ENCODE results near the gene ZNF568. TPM values are rescaled to one million over a fixed set of nuclear protein-coding genes. Genes with fewer than 3 reads are reported as not detected.

ZNF568 gene
- 6.6 and 7.3 TPM in 2 replicates for total RNA-seq

- peak; percentile 88 for DNase-seq
Observed at GRCh38 chr19:36915992-36916830, at the start of gene ZNF568, which contains the start of gene ZNF829. TSS of gene ZNF568 (plus strand) at chr19:36916332. CDS start at chr19:36922771, 6,439 bp downstream. TSS of gene ZNF829 (minus strand) at chr19:36916291. CDS start at chr19:36915167, 1,124 bp downstream.

- peak; percentile 3 for DNase-seq
Observed at GRCh38 chr19:36876993-36877938, 38.9 kb upstream of the ZNF568 start.

- DNase-seq, result no peak
Observed at GRCh38 chr19:36891768-36892357, 24.3 kb upstream of the ZNF568 start.

GRCh38 chr19:36894849-36895383, 21.2 kb upstream of the ZNF568 start:
- no peak for DNase-seq

GRCh38 chr19:36898422-36898821, 17.7 kb upstream of the ZNF568 start:
- DNase-seq, result no peak

GRCh38 chr19:36916991-36917390, 859 bp downstream of the ZNF568 start:
- DNase-seq, result peak; percentile 43

GRCh38 chr19:36918090-36918489, 2.0 kb downstream of the ZNF568 start:
- no peak for DNase-seq

GRCh38 chr19:36931684-36932083, 15.6 kb downstream of the ZNF568 start:
- DNase-seq, result no peak

- no peak for DNase-seq
Observed at GRCh38 chr19:36939153-36939552, 23.0 kb downstream of the ZNF568 start.

GRCh38 chr19:36950335-36951119, 34.4 kb downstream of the ZNF568 start:
- no peak for DNase-seq

- no peak for DNase-seq
Observed at GRCh38 chr19:36962346-36962745, 46.2 kb downstream of the ZNF568 start.

- DNase-seq, result peak; percentile 11
Observed at GRCh38 chr19:36963280-36963679, 47.1 kb downstream of the ZNF568 start.

- DNase-seq, result no peak
Observed at GRCh38 chr19:36972571-36972970, 56.4 kb downstream of the ZNF568 start.

- peak; percentile 86 for DNase-seq
Observed at GRCh38 chr19:36973021-36973843, 57.1 kb downstream of the ZNF568 start.

- DNase-seq, result peak; percentile 3
Observed at GRCh38 chr19:36973844-36974195, 57.7 kb downstream of the ZNF568 start.

GRCh38 chr19:36986131-36986530, 70.0 kb downstream of the ZNF568 start:
- no peak for DNase-seq

GRCh38 chr19:36986601-36987000, 70.5 kb downstream of the ZNF568 start:
- peak; percentile 28 for DNase-seq

- no peak for DNase-seq
Observed at GRCh38 chr19:36987091-36987490, 71.0 kb downstream of the ZNF568 start.

- DNase-seq, result no peak
Observed at GRCh38 chr19:36997152-36997842, 81.2 kb downstream of the ZNF568 start.

GRCh38 chr19:36997843-36998235, 81.7 kb downstream of the ZNF568 start:
- DNase-seq, result no peak

Measured in dermis blood vessel endothelial cell (primary cell).